Measurements from ENCODE around the gene OR51L1. TPM values are rescaled to one million over a fixed set of nuclear protein-coding genes. Genes with fewer than 3 reads are reported as not detected.
A peak's percentile ranks its signal among the peaks of the same experiment; 100 is the strongest.
"Not testable (repeated sequence)": the region's sequence is repeated elsewhere in the genome, so short reads cannot be mapped to it uniquely, and the experiment has no call there.

The OR51L1 gene, protein sequence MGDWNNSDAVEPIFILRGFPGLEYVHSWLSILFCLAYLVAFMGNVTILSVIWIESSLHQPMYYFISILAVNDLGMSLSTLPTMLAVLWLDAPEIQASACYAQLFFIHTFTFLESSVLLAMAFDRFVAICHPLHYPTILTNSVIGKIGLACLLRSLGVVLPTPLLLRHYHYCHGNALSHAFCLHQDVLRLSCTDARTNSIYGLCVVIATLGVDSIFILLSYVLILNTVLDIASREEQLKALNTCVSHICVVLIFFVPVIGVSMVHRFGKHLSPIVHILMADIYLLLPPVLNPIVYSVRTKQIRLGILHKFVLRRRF
- total RNA-seq (2014; rRNA removed; shearing (Covaris generic)) = not detected in 2 replicates

DNA sequence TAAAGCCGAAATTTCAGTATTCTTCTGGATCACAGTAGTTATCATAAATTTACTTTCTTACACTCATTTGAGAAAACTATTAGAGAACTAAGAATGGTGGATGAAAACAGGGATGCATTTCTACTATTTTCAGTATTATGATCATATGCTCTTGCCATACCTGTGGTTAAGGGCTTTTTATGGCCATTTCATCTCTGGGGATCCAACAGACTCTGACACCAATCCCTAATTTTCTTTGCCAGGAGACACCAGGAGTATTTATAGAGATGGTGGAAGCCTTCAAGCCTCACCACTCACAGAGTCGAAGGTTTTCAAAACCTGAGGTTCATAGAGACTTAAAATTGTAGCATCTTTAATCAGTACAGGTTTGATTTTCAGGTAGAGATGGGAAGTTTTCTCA, at the start of gene OR51L1:
TSS of gene OR51L1 (plus strand) at position 301 of the 400 bp plus-strand sequence. CDS start 4,132 bp downstream, outside the sequence.
- H3K4me1 ChIP-seq = no peaks in the 10 kb centered on the region
- H3K36me3 ChIP-seq = no peaks in the 10 kb centered on the region
- no peak within 1 kb of the TSS for H3K27ac ChIP-seq
- DNase-seq = no peak
- H3K27me3 ChIP-seq = no peaks in the 10 kb centered on the region
- no peaks in the 10 kb centered on the region for H3K9me3 ChIP-seq (replicated peaks)
- H3K4me3 ChIP-seq = no peak within 1 kb of the TSS

DNA sequence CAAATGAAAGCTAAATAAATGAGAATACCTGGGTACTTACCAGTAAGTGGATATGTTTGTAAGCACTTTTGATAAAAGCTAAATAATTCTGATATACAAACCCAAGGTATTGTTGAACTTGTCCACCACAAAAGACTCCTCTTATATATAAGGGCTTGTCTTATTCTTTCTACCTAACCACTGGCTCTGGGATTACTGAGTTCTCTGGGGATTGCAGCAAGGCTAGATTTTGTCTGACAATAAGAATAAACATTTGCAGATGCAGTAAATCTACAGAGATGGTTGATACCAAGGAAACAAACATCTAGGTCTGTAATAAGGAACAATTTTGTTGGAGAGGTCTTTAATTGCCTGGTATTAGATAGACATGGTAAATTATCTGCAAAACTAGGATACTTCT, 47.1 kb upstream of the OR51L1 start, which contains the start of gene OR51A4:
TSS of gene OR51A4 (minus strand) at position 101 of the 400 bp plus-strand sequence. CDS start 505 bp downstream, outside the sequence.
- no peak within 1 kb of the TSS for H3K4me3 ChIP-seq

DNA sequence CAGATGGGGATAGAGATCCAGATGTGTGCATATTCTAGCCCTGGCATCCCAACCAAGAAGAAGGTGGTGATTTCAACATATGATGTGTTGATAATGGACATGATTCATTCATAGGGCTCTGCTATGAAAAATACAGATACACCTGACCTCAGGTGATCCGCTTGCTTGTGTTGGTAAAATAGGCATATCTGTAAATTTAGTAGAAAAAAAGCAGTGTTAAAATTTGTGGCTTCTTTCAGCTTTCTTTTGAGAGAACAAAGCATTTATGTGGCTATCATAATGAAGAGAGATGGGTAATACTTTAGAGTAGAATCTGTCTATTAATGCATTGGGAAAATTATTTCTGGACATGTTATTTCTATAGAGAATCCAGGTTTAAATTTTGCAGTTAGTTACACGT, 39.0 kb upstream of the OR51L1 start, which contains the start of gene OR51A2:
TSS of gene OR51A2 (minus strand) at position 101 of the 400 bp plus-strand sequence. CDS start at position 101, 0 bp downstream.
- DNase-seq; H3K4me1 ChIP-seq; H3K27me3 ChIP-seq; H3K9me3 ChIP-seq (replicated peaks); H3K4me3 ChIP-seq; H3K27ac ChIP-seq; H3K36me3 ChIP-seq: not testable (repeated sequence)

More for the DNA sequence above, 47.1 kb upstream of the OR51L1 start, which contains the start of gene OR51A4:
- no peaks in the 10 kb centered on the region for H3K36me3 ChIP-seq
- H3K27me3 ChIP-seq = no peaks in the 10 kb centered on the region
- no peak within 1 kb of the TSS for H3K27ac ChIP-seq
- no peak for DNase-seq
- H3K9me3 ChIP-seq (replicated peaks) = no peaks in the 10 kb centered on the region
- no peaks in the 10 kb centered on the region for H3K4me1 ChIP-seq

DNA sequence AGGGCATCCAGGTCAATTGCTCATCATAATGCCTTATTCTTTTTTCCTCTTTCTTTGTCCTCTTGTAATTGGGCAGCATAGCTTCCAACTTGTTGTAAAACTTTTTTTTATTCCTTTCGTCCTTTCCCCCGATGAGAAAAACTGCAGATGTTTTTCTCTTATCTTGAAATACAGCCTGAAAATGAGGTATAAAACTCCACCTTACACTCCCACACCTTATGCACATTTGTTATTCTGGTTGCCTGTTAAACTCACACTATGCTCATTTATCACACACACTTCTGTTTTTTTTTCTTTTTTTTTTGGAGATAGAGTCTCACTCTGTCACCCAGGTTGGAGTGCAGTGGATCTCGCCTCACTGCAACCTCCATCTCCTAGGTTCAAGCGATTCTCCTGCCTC, 37.3 kb upstream of the OR51L1 start:
- no peak overlapping the region for H3K27ac ChIP-seq
- DNase-seq = no peak
- H3K4me1 ChIP-seq = no peaks in the 10 kb centered on the region
- H3K9me3 ChIP-seq (replicated peaks) = no peaks in the 10 kb centered on the region
- no peaks in the 10 kb centered on the region for H3K36me3 ChIP-seq
- no peak overlapping the region for H3K4me3 ChIP-seq
- H3K27me3 ChIP-seq = 0 out of 2 replicates have a peak, but pooled peaks cover 3% of the 10 kb centered on the region

DNA sequence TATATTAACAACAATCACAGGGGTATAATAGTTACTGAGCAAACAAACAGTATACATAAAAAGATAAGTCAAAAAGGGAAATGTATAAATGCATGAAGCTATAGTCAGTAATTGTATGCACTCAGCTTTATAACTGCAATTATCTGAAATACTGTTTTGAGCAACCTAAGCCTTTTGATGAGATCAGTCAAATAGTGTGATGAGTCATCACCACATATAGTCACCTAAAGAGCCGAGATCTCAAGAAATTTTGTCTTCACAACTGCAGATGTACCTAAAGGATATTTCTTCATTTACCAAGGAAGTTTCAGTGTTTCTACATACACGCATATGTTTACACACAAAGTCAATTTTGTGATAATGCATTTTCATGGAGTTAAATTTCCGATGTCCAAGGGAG, 33.8 kb upstream of the OR51L1 start:
- H3K27me3 ChIP-seq = no peaks in the 10 kb centered on the region
- no peaks in the 10 kb centered on the region for H3K9me3 ChIP-seq (replicated peaks)
- no peaks in the 10 kb centered on the region for H3K36me3 ChIP-seq
- H3K27ac ChIP-seq = no peak overlapping the region
- no peaks in the 10 kb centered on the region for H3K4me1 ChIP-seq
- no peak for DNase-seq
- no peak overlapping the region for H3K4me3 ChIP-seq

DNA sequence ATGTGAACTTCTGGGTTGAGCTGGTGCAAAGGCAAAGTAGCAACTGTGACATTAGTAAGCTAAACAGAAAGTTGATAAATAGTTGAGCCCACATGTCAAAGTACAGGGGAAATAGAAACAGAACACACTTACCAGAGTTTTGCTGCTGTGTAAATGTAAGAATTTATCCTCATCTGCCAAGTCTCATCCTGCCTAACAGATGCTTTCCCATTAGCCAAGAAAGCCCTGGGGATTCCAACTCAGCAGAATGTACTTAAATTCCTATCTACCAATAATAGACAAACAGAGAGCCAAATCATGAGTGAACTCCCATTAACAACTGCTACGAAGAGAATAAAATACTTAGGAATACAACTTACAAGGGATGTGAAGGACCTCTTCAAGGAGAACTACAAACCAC, 31.8 kb upstream of the OR51L1 start:
- Histone ChIP-seq H3K4me3 (no peak overlapping the region), H3K27me3 (no peaks in the 10 kb centered on the region), H3K4me1 (no peaks in the 10 kb centered on the region), H3K36me3 (no peaks in the 10 kb centered on the region), H3K27ac (no peak overlapping the region), H3K9me3 (replicated peaks) (no peaks in the 10 kb centered on the region)
- DNase-seq = no peak

DNA sequence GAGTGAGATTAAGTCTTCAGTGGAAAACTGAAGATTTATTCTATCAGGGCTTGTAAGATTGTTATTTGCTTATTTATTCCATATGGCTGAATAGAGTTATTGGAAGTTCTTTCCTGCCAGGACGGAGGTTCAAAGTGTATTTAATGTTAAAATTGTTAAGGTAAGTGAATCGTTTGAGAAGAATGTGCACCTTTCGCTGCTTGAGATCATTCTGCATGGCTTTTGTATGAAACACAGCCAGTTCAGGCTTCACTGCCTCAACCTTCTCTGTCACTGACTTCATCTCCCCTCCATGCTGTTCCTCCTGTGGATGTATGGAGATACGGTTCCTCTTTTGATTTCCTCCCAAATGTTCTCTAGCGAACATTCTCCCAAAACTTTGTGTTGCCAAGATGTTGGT, 19.2 kb upstream of the OR51L1 start:
- H3K27me3 ChIP-seq = no peaks in the 10 kb centered on the region
- H3K36me3 ChIP-seq = no peaks in the 10 kb centered on the region
- no peak for DNase-seq
- no peak overlapping the region for H3K27ac ChIP-seq
- H3K4me1 ChIP-seq = peaks cover 19% of the 10 kb centered on the region
- no peak overlapping the region for H3K4me3 ChIP-seq
- H3K9me3 ChIP-seq (replicated peaks) = no peaks in the 10 kb centered on the region

DNA sequence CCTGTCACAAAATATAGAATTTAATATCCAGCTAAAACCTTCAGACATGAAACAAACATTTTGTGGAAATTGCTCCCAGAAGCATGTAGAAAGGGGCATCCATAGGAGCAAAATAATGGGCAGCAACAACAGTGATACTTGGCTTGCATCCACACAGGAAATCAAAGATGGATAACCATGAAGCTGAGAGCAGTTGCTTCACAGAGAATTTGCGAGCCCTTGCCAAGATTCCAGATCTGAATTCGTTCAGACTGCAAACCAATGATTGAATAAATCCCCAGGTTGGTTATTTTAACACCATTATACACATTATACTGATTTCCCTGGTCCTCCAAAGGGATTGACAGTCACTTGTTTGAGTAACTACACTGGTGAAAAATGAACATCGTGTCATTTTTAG, 15.6 kb upstream of the OR51L1 start:
- DNase-seq = peak; percentile 52 to 70
- Histone ChIP-seq H3K4me3 (no peak overlapping the region), H3K27ac (peak overlapping the region; percentile 68), H3K36me3 (no peaks in the 10 kb centered on the region), H3K4me1 (peaks cover 23% of the 10 kb centered on the region), H3K27me3 (no peaks in the 10 kb centered on the region), H3K9me3 (replicated peaks) (no peaks in the 10 kb centered on the region)

DNA sequence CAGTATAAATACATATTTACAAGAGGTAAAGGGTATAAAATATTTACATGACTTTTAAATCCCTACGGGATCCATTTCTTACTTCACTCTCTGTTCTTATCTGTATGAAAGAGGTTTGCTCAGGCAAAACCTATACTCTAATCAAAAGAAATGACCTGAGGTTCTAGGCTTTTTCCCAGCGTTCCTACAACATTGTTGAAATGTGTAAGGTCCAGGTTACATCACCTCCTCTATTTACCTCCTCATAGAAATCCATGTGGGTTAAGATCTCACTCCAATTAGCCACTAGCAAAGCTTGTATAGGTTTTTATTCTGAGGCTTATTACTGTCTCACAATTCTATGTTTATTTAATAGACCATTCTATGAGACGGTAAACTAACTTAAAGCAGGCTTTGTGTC, 12.0 kb upstream of the OR51L1 start:
- no peak overlapping the region for H3K4me3 ChIP-seq
- H3K36me3 ChIP-seq = no peaks in the 10 kb centered on the region
- no peak for DNase-seq
- H3K4me1 ChIP-seq = peaks cover 23% of the 10 kb centered on the region
- no peak overlapping the region for H3K27ac ChIP-seq
- no peaks in the 10 kb centered on the region for H3K9me3 ChIP-seq (replicated peaks)
- no peaks in the 10 kb centered on the region for H3K27me3 ChIP-seq

DNA sequence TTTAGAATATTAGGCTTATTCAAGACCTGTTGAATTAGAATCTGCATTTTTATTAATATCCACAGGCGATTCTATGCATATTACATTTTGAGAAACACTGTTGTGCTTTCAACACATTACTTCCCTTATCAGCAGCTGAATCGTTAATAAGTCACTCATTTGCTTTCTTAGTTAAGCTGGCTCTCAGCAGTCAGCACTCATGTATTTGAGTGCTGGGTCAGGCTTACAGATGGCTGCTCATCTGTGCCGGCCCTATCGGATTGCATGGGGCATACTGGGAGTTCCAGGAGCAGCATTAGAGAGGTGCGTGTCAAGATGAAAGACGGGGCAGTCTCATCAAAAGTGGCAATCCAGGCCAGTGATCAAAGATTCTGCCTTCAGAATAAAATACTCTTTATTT, 10.8 kb upstream of the OR51L1 start:
- Histone ChIP-seq H3K9me3 (replicated peaks) (no peaks in the 10 kb centered on the region), H3K27ac (no peak overlapping the region), H3K36me3 (no peaks in the 10 kb centered on the region), H3K4me1 (peaks cover 19% of the 10 kb centered on the region), H3K4me3 (no peak overlapping the region), H3K27me3 (no peaks in the 10 kb centered on the region)
- no peak for DNase-seq

DNA sequence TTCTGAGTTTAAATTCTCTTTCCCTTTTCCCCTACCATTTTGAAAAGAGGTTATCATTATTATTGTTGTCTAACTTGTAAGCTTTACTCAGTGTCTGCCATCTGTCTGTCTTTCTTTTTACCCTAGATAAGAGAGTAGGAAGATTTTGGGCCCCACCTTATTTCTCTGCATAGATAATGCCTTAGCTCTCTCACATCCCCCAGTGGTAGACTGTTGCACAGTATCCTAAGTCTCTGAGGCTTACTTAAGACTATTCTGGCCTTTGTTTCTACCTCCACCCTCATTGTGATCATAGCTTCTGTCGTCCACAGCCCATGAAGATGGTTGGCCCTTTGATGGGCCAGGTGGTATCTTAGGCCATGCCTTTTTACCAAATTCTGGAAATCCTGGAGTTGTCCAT, 3.6 kb upstream of the OR51L1 start:
- Histone ChIP-seq H3K27me3 (no peaks in the 10 kb centered on the region), H3K36me3 (no peaks in the 10 kb centered on the region), H3K4me1 (no peaks in the 10 kb centered on the region), H3K4me3 (no peak overlapping the region), H3K9me3 (replicated peaks) (no peaks in the 10 kb centered on the region), H3K27ac (no peak overlapping the region)
- peak in 1 of 2 experiments; percentile 11 for DNase-seq

DNA sequence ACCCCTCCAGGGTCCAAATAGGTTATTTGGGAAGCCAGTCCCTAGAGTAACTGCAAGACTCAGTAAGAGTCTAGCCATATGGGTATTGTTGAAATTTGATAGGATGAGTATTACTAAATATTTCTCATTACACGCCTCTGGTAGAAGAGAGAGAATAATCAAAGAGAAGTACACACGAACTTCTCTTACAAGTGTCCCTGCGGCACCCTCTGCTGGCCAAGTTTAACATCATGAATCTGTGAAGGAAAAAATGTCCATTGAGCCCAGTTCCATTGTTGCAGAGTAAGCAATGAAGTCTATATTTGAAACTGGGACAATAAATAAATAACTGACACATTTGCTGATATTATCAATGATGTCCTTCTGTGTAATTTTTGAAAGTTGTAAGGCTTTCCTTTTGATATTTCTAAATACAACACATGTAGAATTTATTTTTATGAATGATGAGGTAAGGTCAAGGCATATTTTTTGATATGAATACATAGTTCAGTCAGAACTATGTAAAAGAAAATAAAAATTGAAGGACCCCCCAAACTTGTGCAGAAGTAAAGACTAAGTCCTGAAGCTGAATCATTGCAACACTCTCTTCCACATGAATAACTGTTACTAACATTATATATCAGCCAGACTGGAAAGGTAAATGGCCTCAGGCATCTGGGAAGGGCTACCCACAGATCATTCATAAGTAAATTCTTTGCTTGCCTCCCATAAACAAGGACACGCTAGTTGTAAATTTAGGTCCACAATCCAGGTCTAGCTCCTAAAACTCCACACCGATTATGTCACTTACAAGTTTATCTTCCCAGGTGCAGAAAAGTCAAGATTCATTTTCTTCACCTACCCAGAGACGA, 10.0 kb downstream of the OR51L1 start:
- Histone ChIP-seq H3K27ac (no peak overlapping the region), H3K4me1 (no peaks in the 10 kb centered on the region), H3K36me3 (no peaks in the 10 kb centered on the region), H3K9me3 (replicated peaks) (no peaks in the 10 kb centered on the region), H3K27me3 (no peaks in the 10 kb centered on the region), H3K4me3 (no peak overlapping the region)
- DNase-seq = peak; percentile 56 to 73

DNA sequence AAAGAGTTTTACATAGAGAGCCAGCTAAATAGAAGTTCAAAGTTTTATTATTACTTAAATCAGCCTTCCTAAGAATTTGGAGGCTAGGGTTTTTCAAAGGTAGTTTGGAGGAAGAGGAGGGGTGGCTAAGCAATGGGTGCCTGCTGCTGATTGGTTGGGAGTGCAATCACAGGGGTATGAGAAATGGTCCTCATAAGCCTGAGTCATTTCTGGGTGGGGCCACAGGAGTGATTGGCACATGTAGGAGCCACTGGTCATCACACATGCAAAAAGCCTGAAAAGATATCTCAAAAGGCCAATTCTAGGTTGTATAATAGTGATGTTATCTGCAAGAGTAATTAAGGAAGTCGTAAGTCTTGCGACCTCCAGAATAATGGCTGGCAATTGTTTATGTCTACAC, 12.9 kb downstream of the OR51L1 start:
- no peaks in the 10 kb centered on the region for H3K9me3 ChIP-seq (replicated peaks)
- H3K4me1 ChIP-seq = no peaks in the 10 kb centered on the region
- no peaks in the 10 kb centered on the region for H3K27me3 ChIP-seq
- no peak overlapping the region for H3K4me3 ChIP-seq
- no peaks in the 10 kb centered on the region for H3K36me3 ChIP-seq
- no peak overlapping the region for H3K27ac ChIP-seq
- peak; percentile 8 to 18 for DNase-seq

DNA sequence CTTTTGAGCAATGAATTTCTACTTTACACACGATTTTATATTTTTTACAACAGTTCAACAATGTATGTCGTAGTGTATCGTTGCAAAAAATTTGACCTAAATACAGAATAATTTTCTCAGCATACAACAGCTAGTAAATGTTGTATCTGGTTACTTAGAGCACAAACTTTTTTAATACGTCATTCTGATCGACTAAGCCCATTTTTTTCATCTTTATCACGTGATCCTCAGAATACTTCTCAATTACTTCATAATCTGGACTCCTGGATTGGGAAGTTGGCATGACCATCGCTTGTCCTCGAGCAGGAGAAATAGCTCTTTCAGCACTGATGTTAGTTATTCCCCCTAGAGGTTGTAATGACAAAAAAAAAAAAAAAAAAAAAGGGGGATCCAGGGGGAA, 16.6 kb downstream of the OR51L1 start:
- H3K4me1 ChIP-seq = no peaks in the 10 kb centered on the region
- H3K27me3 ChIP-seq = no peaks in the 10 kb centered on the region
- no peaks in the 10 kb centered on the region for H3K36me3 ChIP-seq
- H3K4me3 ChIP-seq = no peak overlapping the region
- DNase-seq = no peak
- no peak overlapping the region for H3K27ac ChIP-seq
- no peaks in the 10 kb centered on the region for H3K9me3 ChIP-seq (replicated peaks)

DNA sequence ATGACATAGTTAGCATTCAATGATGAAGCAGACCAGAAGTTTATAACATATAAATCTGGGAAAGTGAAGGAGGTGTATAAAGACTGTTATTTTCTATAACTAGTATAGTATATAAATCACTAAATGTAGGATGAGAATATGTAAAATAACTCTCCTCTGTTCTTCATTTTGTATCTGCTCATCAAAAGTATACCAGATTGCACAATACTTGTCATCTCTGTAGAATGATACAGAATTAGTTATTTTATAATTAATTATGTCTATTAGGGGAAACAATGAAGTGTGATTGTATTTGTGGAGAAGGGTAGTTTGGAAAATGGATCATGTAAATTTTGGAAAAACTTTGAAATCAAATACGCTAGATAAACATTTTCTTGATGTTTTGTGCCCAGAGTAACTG, 18.4 kb downstream of the OR51L1 start:
- no peaks in the 10 kb centered on the region for H3K36me3 ChIP-seq

More for the DNA sequence above, 18.4 kb downstream of the OR51L1 start:
- no peaks in the 10 kb centered on the region for H3K27me3 ChIP-seq
- DNase-seq = no peak
- no peak overlapping the region for H3K27ac ChIP-seq
- no peaks in the 10 kb centered on the region for H3K9me3 ChIP-seq (replicated peaks)
- no peak overlapping the region for H3K4me3 ChIP-seq
- no peaks in the 10 kb centered on the region for H3K4me1 ChIP-seq

All from SJCRH30 (cell line).